Measurements from ENCODE around the gene ERGIC3.

The ERGIC3 gene

GRCh38 chr20:35598899-35599775 is 57.3 kb downstream of the ERGIC3 start:
- DNase-seq (ENCODE audit: low read depth), result no peak
- H3K4me3 ChIP-seq (ENCODE audit: low read depth, low read length), result no peak overlapping the region
- no peak for TF ChIP-seq CTCF (IDR thresholded peaks at IDR 0.05; ENCODE audit: low read depth, low read length, missing control alignments)
- in situ Hi-C loops (cut with HindIII; ENCODE audit: low sequenced_read_pairs), result no loop called here

GRCh38 chr20:35599776-35600120 is 57.9 kb downstream of the ERGIC3 start:
- in situ Hi-C loops (cut with HindIII; ENCODE audit: low sequenced_read_pairs), result no loop called here
- H3K4me3 ChIP-seq (ENCODE audit: low read depth, low read length), result no peak overlapping the region
- no peak for TF ChIP-seq CTCF (IDR thresholded peaks at IDR 0.05; ENCODE audit: low read depth, low read length, missing control alignments)
- no peak for DNase-seq (ENCODE audit: low read depth)

- in situ Hi-C loops (cut with HindIII; ENCODE audit: low sequenced_read_pairs), result no loop called here
- DNase-seq (ENCODE audit: low read depth), result no peak
- no peak for TF ChIP-seq CTCF (IDR thresholded peaks at IDR 0.05; ENCODE audit: low read depth, low read length, missing control alignments)
- H3K4me3 ChIP-seq (ENCODE audit: low read depth, low read length), result peak overlapping the region; percentile 34
These were observed 58.5 kb downstream of the ERGIC3 start for GRCh38 chr20:35600176-35600992.

GRCh38 chr20:35600993-35601973 is 59.4 kb downstream of the ERGIC3 start:
- peak; percentile 42 for TF ChIP-seq CTCF (IDR thresholded peaks at IDR 0.05; ENCODE audit: low read depth, low read length, missing control alignments)
- H3K4me3 ChIP-seq (ENCODE audit: low read depth, low read length), result peak overlapping the region; percentile 34
- DNase-seq (ENCODE audit: low read depth), result peak; percentile 41
- in situ Hi-C loops (cut with HindIII; ENCODE audit: low sequenced_read_pairs), result no loop called here

DNA sequence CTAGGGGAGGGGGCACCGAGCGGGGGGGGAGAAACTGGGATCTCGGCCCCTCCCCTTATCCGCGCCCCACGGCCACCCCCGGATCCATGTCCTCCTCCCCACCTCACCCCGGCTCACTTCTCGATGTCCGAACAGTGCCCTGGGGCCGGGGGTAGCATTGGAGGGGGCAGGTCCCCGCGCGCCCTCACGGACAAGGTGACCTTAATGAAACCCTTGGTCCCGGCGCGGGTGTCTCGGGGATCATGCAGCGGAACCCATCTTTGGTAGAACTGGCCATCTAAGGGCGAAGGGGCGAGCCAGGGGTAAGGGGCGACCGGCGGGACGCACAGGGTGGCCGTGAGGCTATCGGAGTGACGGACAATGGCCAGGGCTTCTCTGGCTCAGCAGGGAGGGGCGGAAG is 60.1 kb downstream of the ERGIC3 start:
- DNase-seq (ENCODE audit: low read depth), result no peak
- TF ChIP-seq CTCF (IDR thresholded peaks at IDR 0.05; ENCODE audit: low read depth, low read length, missing control alignments), result no peak
- peak overlapping the region; percentile 34 for H3K4me3 ChIP-seq (ENCODE audit: low read depth, low read length)
- in situ Hi-C loops (cut with HindIII; ENCODE audit: low sequenced_read_pairs), result no loop called here

Measured in astrocyte of the cerebellum (primary cell).